Neutrophil (primary cell): ENCODE measurements around the gene CCDC198.

Experiments
- H3K27ac ChIP-seq: fragments of 200-600 bp; sonication (generic); 2 replicates; pipeline ENCODE4 v1.5.1; 2016; ENCODE audit warnings: mild to moderate bottlenecking, moderate library complexity
- H3K27me3 ChIP-seq: fragments of 200-600 bp; sonication (generic); 2 replicates; pipeline ENCODE4 v1.6.0; 2016; ENCODE audit warnings: mild to moderate bottlenecking
- H3K36me3 ChIP-seq: fragments of 200-600 bp; sonication (generic); 2 replicates; pipeline ENCODE4 v1.5.1; 2017
- H3K4me1 ChIP-seq, 2 experiments: fragments of 200-600 bp in 1 of 2; sonication (generic) in 1 of 2; 1 replicate in 1 of 2; 2 replicates in 1 of 2; pipeline versions ENCODE4 v1.5.1 to v1.6.1; 2013 to 2016; ENCODE audit warnings: low read depth in 1 of 2, low read length in 1 of 2, mild to moderate bottlenecking in 1 of 2, moderate library complexity in 1 of 2; ENCODE audit not compliant: control insufficient read depth in 1 of 2, insufficient read depth in 1 of 2
- H3K4me3 ChIP-seq, 2 experiments: fragments of 200-600 bp in 1 of 2; sonication (generic) in 1 of 2; 1 replicate in 1 of 2; 2 replicates in 1 of 2; pipeline ENCODE4 v1.5.1; 2013 to 2016; ENCODE audit warnings: low read depth in 1 of 2, low read length in 1 of 2, mild to moderate bottlenecking in 1 of 2, moderate library complexity in 1 of 2
- H3K9me3 ChIP-seq: fragments of 200-600 bp; sonication (generic); 2 replicates; pipeline ENCODE4 v1.5.1; 2016
- CTCF ChIP-seq: fragments of 200-600 bp; sonication (generic); IDR thresholded peaks from 2 replicates; pipeline ENCODE4 v1.5.1; 2016; ENCODE audit warnings: antibody characterized with exemption

CCDC198 gene

DNA sequence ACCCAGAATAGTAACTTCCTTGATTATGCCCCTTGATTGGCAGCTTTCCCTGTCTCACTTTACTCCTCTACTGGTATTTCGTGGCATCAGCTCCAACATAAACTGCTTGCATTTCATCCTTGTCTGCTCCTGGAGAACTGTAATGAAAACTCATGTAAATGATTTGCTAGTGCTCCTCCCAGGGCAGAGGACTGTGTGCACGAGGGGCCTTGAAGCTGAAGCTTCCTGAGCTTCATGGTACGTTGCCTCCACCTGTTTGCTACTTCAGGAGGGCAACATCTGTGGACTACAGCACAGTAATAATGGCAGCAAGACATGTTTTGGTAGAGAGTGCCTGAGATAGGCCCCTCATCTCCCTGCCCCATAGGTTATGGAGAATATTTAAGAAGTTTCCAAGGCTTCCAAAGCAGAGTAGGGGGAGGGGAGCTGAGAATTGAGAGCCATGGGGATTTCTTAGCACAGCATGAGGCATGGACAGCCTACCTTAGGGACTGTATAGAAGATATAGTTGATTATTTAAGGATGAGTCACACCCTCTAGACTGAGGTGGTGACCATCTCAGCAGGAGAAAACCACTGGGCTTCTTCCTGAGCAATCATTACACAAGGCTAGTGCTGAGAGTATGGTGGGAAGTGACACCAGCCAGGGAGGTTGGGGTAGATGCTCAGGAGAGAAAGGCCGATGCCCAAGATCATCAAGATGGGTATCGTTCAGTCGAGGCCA lies 29.5 kb downstream of the CCDC198 start:
- H3K27ac ChIP-seq: no peak overlapping the region
- TF ChIP-seq CTCF: no peak
- H3K36me3 ChIP-seq: no peaks in the 10 kb centered on the region
- H3K27me3 ChIP-seq: no peaks in the 10 kb centered on the region
- H3K4me1 ChIP-seq: no peaks in the 10 kb centered on the region
- H3K9me3 ChIP-seq: no peaks in the 10 kb centered on the region
- no peak overlapping the region for H3K4me3 ChIP-seq

DNA sequence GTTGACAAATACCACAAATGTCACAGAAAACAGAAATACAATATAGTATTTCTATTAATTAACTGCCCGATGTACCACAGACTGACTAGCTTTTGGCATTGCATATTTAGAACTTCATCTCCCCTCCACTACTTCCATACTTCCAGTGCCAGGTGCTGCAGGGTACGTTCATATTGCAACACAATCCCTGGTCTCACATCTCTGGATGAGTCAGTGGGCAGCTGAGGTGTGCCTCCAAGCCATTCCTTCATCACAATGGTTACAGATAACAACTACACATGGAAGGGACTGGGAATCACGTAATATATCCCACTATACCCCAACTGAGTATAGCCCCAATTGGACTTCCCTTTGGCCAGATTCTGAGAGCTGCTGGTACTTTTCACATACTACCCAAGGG lies 31.1 kb downstream of the CCDC198 start:
- H3K27ac ChIP-seq: no peak overlapping the region
- no peak overlapping the region for H3K4me3 ChIP-seq
- no peaks in the 10 kb centered on the region for H3K9me3 ChIP-seq
- no peaks in the 10 kb centered on the region for H3K36me3 ChIP-seq
- no peaks in the 10 kb centered on the region for H3K4me1 ChIP-seq
- H3K27me3 ChIP-seq: no peaks in the 10 kb centered on the region
- no peak for TF ChIP-seq CTCF

DNA sequence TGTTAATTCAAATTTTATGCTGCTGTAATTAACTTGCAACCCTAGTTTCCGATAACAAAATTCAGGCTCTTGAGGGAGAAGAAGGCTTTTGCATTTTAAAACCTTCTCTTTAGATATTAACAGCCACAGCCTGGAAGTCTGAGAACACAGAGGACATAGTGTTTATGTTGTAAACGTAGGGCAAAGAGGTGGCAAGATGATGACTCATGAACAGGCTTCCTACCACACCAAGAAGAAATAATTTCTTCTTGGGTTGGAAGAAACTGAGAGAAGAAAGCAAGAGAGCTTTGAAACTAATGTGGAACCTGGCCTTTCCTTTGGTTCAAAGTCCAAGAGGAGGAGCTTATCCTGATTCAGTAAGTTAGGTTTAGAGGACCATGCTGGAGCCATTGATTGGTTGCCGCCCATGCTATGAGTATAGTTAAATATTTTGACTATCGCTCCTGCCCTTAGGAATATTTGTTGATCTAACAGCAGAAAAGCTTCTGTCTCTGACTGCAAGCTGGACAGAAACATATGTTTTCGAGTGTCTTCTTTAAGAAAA lies 31.8 kb downstream of the CCDC198 start:
- Histone ChIP-seq H3K4me1 (no peaks in the 10 kb centered on the region), H3K27me3 (no peaks in the 10 kb centered on the region), H3K9me3 (no peaks in the 10 kb centered on the region), H3K27ac (no peak overlapping the region), H3K36me3 (no peaks in the 10 kb centered on the region), H3K4me3 (no peak overlapping the region)
- no peak for TF ChIP-seq CTCF

- TF ChIP-seq CTCF: no peak
- Histone ChIP-seq H3K4me1 (no peaks in the 10 kb centered on the region), H3K9me3 (no peaks in the 10 kb centered on the region), H3K36me3 (no peaks in the 10 kb centered on the region), H3K4me3 (no peak overlapping the region), H3K27me3 (no peaks in the 10 kb centered on the region), H3K27ac (no peak overlapping the region)
Measured at GRCh38 chr14:57435923-57436322, 57.7 kb downstream of the CCDC198 start.

GRCh38 chr14:57420986-57421385 lies 72.7 kb downstream of the CCDC198 start:
- no peak for TF ChIP-seq CTCF

More at GRCh38 chr14:57420986-57421385, 72.7 kb downstream of the CCDC198 start:
- Histone ChIP-seq H3K27me3 (peaks cover 3% of the 10 kb centered on the region), H3K36me3 (no peaks in the 10 kb centered on the region), H3K4me3 (no peak overlapping the region), H3K9me3 (no peaks in the 10 kb centered on the region), H3K27ac (no peak overlapping the region), H3K4me1 (peaks cover 0 to 8% of the 10 kb centered on the region in 2 experiments)
